CMK (cell line): ENCODE results near the gene SLC28A1.
"Not testable (repeated sequence)": the region's sequence is repeated elsewhere in the genome, so short reads cannot be mapped to it uniquely, and the experiment has no call there.

ENCODE experiments used
- DNase-seq: peaks from one replicate; pipeline ENCODE4 v3.0.0-alpha.2; 2010; ENCODE audit warnings: low read depth

SLC28A1 gene

GRCh38 chr15:84973492-84974460 lies 89.3 kb downstream of the SLC28A1 start:
- DNase-seq, result no peak

- no peak for DNase-seq
These were observed 91.4 kb downstream of the SLC28A1 start for GRCh38 chr15:84975871-84976351.

GRCh38 chr15:84976746-84977345 lies 92.4 kb downstream of the SLC28A1 start:
- DNase-seq, result no peak

GRCh38 chr15:84979651-84980050 lies 95.2 kb downstream of the SLC28A1 start:
- DNase-seq, result no peak

- DNase-seq, result peak; percentile 63
These were observed 96.0 kb downstream of the SLC28A1 start for GRCh38 chr15:84980196-84981053.

GRCh38 chr15:84981054-84981710 lies 96.7 kb downstream of the SLC28A1 start:
- DNase-seq, result peak; percentile 90

- peak; percentile 45 for DNase-seq
These were observed 97.3 kb downstream of the SLC28A1 start, which contains the start of gene PDE8A for GRCh38 chr15:84981711-84982300. Gene PDE8A, plus strand, starts transcription at chr15:84981856. Its CDS starts 307 bp downstream, at chr15:84982163.

- DNase-seq, result no peak
These were observed 97.9 kb downstream of the SLC28A1 start for GRCh38 chr15:84982301-84982920.

- DNase-seq, result no peak
These were observed 98.8 kb downstream of the SLC28A1 start for GRCh38 chr15:84983294-84983693.

- no peak for DNase-seq
These were observed 99.2 kb downstream of the SLC28A1 start for GRCh38 chr15:84983711-84984110.

- DNase-seq, result no peak
These were observed 100.7 kb downstream of the SLC28A1 start for GRCh38 chr15:84985158-84985557.

- not testable (repeated sequence) for DNase-seq
These were observed 102.9 kb downstream of the SLC28A1 start for GRCh38 chr15:84987351-84987750.

- DNase-seq, result no peak
These were observed 103.6 kb downstream of the SLC28A1 start for GRCh38 chr15:84987949-84988624.

- no peak for DNase-seq
These were observed 104.6 kb downstream of the SLC28A1 start for GRCh38 chr15:84988909-84989644.

GRCh38 chr15:84990507-84990906 lies 106.0 kb downstream of the SLC28A1 start:
- DNase-seq, result no peak

- no peak for DNase-seq
These were observed 106.7 kb downstream of the SLC28A1 start for GRCh38 chr15:84991014-84991712.

- no peak for DNase-seq
These were observed 107.9 kb downstream of the SLC28A1 start for GRCh38 chr15:84992157-84992944.
